Left forelimb (tissue), 1 donor: Measurements from ENCODE around the gene COQ8B.
"Not testable (repeated sequence)": the region's sequence is repeated elsewhere in the genome, so short reads cannot be mapped to it uniquely, and the experiment has no call there.

Experiments used
- DNase-seq: peaks from one replicate; pipeline ENCODE4 v3.0.0-alpha.2; 2018; ENCODE audit warnings: low spot score

COQ8B gene

DNA sequence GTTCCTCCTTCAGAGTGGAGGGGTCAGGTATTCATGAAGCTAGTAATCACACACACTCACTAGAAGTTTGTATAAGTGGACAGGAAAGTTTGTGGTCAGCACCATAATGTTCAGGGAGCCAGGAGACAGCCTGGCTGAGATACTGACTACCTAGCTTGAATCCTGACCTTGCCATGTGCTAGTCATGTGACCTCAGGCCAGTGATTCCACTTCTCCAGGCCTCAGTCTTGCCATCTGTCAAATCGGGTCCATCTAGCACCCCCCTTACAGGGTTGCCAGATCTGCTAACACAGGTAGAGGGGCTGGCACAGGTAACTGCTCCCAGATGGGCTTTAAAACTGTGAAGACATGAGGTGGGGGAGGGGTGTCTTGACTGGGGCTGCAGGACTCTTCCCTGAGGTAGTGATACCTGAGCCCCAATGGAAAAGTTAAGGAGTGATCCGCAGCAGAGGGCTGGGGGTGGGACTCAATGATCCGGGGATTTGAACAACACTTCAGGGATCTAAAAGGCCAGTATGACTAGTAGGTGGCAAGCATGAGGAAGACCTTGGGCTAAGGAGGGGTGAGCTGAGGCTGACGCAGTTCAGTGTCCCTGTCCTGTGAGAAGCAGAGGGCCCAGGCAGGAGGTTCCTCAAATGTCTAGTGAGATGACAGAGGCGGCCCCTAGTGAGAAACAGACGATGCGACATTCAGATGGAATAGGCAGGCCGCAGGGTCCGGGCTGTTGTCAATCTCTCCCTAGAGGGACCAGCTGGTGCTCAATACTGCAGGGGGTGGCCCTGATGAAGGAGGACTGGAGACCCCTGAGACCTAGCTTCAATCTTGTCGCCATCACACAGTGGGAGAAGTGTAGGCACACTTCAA, 25.1 kb upstream of the COQ8B start:
- DNase-seq = no peak

DNA sequence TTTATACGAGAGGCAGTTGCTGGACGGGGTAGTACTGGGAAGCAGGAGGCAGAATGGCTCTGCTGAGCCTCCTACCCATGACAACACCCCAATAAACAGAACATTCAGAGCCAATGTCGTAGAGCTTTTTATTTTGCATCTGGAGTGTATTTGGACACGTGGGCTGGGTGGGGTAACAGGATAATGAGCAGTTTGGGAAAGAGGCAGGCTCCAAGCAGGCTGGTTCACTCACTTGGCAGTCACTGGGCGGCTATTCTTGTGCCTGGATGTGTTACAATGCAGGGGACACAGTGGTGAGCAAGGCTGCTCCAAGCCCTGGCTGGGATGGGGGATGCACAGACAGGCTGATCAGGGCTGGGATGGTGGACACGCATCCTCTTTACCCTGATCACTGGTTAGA, 24.1 kb upstream of the COQ8B start:
- DNase-seq = peak; percentile 76

GRCh38 chr19:40739871-40740703, 23.4 kb upstream of the COQ8B start:
- DNase-seq = no peak

- DNase-seq = no peak
These were observed 22.5 kb upstream of the COQ8B start for GRCh38 chr19:40739030-40739839.

GRCh38 chr19:40737102-40737644, 20.5 kb upstream of the COQ8B start:
- DNase-seq = no peak

DNA sequence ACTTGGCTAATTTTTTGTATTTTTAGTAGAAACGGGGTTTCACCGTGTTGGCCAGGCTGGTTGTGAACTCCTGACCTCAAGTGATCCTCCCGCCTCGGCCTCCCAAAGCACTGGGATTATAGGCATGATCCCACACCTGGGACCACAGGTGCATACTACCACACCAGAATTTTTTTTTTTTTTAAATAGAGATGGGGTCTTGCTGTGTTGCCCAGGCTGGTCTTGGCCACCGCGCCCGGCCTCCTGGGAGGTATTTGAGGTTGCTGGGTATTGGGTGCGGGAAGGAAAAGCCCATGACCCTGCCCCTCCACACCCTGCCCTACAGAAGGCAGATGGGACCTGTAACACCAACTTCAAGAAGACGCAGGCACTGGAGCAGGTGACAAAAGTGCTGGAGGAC, 20.0 kb upstream of the COQ8B start:
- no peak for DNase-seq

GRCh38 chr19:40735013-40735771, 18.5 kb upstream of the COQ8B start:
- DNase-seq = no peak

DNA sequence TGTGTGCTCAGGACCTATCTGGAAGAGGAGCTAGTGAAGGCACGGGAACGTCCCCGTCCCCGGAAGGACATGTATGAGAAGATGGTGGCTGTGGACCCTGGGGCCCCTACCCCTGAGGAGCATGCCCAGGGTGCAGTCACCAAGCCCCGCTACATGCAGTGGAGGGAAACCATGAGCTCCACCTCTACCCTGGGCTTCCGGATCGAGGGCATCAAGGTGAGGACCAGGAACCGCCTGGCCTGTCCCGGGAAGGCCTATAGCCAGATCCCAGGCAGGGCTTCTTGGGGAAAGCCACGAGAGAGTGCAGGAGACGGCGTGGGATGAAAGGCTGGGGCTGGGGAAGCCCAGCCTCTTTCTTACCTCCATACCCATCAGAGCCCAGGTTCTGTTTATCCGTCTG, 16.5 kb upstream of the COQ8B start:
- DNase-seq = no peak

DNA sequence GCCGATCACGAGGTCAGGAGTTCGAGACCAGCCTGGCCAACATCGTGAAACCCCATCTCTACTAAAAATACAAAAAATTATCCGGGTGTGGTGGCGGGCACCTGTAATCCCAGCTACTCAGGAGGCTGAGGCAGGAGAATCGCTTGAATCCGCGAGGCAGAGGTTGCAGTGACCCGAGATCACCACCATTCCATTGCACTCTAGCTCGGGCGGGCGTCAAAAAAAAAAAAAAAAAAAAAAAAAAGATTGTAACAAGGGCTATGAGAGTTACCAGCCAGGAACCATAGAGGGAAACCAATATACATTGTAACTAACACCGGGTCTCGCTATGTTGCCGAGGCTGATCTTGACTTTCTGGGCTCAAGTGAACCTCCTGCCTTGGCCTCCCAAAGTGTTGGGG, 15.6 kb upstream of the COQ8B start:
- DNase-seq = not testable (repeated sequence)

GRCh38 chr19:40730065-40730464, 13.4 kb upstream of the COQ8B start:
- DNase-seq = not testable (repeated sequence)

DNA sequence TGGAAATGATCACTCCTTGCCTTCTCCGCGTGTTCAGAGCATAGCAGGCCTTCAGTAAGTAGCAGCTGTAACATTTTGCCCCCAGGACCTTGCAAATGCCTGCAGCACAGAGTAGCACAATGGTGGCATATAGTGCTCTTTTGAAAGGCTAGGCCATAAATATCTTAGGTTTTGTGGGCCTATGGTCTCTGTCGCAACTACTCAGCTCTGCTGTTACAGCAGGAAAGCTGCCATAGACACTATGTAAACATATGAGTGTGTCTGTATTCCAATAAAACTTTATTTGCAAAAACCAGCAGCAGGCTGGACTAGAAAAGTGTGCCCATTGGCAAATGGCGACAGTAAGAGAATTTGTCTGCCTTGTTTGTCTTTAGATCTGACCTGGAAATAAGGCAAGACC, 9.6 kb upstream of the COQ8B start:
- DNase-seq = no peak

GRCh38 chr19:40724855-40725254, 8.2 kb upstream of the COQ8B start:
- no peak for DNase-seq

DNA sequence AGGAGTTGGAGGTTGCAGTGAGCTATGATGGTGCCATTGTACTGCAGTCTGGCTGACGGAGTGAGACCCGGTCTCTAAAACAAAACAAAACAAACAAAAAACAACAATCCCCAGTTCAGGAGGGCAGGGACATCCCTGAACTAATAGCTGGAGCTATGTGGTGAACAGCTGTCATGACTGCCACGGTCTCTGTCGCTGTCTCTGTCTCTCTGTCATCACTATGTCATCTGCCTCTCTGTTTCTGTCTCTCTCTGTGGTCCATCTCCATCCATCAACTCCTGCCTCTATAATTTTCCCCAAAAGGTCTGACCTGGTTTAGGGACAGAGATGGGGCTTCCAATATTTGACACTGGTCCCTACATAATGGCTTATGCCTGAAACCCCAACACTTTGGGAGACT, 7.6 kb upstream of the COQ8B start:
- no peak for DNase-seq

DNA sequence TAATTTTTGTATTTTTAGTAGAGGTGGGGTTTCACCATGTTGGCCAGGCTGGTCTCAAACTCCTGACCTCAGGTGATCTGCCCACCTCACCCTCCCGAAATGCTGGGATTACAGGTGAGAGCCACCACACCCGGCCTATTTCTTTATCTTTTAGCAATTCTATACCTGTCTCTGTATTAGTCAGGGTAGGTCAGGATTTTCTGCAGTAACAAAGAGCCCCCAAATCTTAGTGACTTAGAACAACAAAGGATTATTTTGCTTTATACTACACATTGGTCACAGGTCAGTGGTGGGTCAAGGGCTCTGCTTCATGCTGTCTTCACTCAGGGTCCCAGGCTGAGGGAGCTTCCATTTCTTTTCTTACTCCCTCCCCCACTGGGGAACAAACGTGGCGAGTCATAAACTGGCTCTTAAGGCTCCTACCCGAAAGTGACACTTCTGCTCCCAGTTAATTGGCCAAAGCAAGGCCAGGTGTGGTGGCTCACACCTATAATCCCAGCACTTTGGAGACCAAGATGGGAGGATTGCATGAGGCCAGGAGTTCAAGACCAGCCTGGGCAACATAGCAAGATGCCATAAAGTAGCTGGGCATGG, 7.1 kb upstream of the COQ8B start:
- no peak for DNase-seq

- no peak for DNase-seq
These were observed 5.4 kb upstream of the COQ8B start for GRCh38 chr19:40721936-40722661.

DNA sequence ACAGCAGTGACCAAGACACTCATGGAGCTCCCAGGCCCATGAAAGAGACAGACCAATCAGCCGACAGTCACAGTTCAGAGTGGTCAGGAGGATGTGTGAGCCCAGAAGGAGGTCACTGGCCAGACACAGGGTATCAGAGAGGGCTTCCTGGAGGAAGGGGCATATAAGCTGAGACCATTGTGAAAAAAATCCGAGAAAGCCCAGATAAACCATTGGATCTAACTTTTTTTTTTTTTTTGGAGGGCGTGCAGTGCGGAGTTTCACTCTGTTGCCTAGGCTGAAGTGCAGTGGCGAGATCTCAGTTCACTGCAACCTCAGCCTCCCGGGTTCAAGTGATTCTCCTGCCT, 4.4 kb upstream of the COQ8B start:
- no peak for DNase-seq

DNA sequence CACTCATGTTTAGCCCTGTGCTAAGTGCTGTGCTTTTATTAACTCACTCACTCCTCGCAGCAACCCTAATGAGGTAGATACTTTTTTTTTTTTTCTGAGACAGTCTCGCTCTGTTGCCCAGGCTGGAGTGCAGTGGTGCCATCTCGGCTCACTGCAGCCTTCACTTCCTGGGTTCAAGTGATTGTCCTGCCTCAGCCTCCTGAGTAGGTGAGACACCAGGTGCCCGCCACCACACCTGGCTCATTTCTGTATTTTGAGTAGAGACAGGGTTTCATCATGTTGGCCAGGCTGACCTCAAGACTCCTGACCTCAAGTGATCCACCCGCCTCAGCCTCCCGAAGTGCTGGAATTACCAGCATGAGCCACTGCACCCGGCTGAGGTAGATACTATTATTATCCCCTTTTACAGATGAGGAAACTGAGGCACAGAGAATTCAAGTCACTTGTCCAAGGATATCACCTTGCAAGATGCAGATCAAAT, 2.8 kb upstream of the COQ8B start:
- no peak for DNase-seq

GRCh38 chr19:40718774-40719391, 2.2 kb upstream of the COQ8B start:
- DNase-seq = no peak

DNA sequence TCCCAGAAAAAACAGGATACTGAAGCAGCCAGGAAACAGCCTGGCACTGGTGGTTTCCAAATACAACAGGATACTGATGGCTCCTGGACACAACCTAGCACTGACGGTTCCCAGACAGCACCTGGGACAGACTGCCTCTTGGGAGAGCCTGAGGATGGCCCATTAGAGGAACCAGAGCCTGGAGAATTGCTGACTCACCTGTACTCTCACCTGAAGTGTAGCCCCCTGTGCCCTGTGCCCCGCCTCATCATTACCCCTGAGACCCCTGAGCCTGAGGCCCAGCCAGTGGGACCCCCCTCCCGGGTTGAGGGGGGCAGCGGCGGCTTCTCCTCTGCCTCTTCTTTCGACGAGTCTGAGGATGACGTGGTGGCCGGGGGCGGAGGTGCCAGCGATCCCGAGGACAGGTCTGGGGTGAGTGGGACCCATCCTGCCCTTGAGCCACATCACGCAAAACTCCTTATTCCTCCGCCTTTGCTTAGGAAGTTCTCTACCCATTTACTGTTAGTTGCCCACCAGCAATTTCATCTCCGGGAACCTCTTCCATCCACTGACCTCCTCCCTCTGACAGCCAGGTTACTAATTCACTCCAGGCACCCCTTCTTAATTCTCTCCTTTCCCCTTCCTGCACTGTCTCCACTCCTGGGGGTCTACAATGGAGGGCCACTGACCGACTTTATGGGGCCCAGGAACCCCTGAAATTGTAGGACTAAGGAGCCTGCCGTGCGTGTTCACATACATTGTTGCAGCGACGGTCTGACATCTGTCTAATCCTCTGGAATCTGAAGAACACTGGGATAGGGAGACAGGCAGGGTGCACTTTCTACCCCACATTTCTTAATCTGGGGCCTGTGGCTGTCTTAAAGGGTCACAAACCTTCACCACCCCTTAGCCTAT, 1.4 kb upstream of the COQ8B start:
- DNase-seq = no peak
